Measurements from ENCODE around the gene FOXP4.

The FOXP4 gene

DNA sequence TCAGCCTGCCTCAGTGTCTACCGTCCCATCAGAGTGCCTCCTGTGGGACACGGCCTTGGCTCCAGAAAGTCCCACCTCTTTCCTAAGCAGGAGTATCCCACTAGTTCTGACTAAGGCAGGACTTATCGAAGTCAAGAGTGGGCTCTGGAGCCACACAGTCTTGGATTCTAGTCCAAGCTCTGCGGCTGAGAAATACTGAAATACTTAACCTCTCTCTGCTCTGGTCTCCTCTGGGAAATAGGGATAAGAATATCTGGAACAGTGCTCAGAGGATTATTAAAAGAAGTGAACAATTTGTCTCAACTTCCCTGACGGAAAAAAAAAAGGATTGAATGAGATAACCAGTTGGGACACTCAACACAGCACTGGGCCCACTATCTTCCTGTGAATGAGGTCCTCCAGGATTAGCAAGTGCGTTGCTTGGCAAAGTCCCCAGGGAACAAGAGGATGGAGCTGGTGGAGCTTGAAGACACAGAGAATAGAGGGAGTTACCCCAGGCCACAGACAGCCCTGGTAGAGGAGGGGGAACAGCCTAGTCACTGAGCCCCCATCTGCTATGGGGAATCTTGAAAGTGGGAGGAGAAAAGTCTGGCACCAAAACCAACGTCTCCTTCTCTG lies 34.6 kb upstream of the FOXP4 start:
- no peaks in the 10 kb centered on the region for H3K27me3 ChIP-seq (ENCODE audit: control insufficient read depth, insufficient read depth, low read length)

DNA sequence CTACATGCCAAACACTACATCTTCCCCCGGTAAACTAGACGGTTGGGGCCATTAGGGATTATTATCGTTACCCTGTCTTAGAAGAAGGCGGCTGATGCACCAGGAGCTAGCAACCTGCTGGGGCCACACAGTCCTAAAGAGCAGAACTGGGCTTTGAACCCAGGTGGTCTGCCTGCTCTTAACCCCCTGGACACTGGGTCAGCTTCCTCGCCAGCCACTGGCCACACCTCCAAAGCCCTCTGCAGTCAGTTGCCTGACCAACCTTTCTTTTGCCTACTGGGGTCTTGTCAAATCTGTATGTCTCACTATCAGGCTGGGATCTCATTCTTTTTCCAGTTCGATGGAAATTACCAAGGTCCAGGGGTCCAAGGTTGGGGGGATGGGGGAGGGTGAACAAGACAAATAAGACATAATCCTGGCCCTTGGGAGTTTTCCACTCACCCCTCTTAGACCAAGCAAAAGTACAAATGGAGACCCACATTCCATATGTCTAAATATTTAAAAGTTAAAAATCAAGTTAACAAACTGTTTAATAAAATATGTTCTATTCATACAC lies 34.0 kb upstream of the FOXP4 start:
- Histone ChIP-seq H2AFZ (no peak overlapping the region), H3K36me3 (ENCODE audit: control insufficient read depth, insufficient read depth, low read length) (no peaks in the 10 kb centered on the region), H3K9me3 (ENCODE audit: control insufficient read depth, low read length) (no peaks in the 10 kb centered on the region), H3K27ac (no peak overlapping the region), H3K79me2 (no peaks in the 10 kb centered on the region), H3K9ac (no peak overlapping the region), H3K27me3 (ENCODE audit: control insufficient read depth, insufficient read depth, low read length) (no peaks in the 10 kb centered on the region), H3K4me3 (ENCODE audit: low read depth, low read length) (no peak overlapping the region), H3K4me2 (ENCODE audit: low read length) (no peak overlapping the region), H3K4me1 (no peaks in the 10 kb centered on the region)
- TF ChIP-seq, protein P1, sequence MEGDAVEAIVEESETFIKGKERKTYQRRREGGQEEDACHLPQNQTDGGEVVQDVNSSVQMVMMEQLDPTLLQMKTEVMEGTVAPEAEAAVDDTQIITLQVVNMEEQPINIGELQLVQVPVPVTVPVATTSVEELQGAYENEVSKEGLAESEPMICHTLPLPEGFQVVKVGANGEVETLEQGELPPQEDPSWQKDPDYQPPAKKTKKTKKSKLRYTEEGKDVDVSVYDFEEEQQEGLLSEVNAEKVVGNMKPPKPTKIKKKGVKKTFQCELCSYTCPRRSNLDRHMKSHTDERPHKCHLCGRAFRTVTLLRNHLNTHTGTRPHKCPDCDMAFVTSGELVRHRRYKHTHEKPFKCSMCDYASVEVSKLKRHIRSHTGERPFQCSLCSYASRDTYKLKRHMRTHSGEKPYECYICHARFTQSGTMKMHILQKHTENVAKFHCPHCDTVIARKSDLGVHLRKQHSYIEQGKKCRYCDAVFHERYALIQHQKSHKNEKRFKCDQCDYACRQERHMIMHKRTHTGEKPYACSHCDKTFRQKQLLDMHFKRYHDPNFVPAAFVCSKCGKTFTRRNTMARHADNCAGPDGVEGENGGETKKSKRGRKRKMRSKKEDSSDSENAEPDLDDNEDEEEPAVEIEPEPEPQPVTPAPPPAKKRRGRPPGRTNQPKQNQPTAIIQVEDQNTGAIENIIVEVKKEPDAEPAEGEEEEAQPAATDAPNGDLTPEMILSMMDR (IDR thresholded peaks at IDR 0.05): no peak

More for the DNA sequence above, 34.6 kb upstream of the FOXP4 start:
- TF ChIP-seq, protein P1 (IDR thresholded peaks at IDR 0.05): no peak
- H3K4me3 ChIP-seq (ENCODE audit: low read depth, low read length): no peak overlapping the region
- H3K4me2 ChIP-seq (ENCODE audit: low read length): no peak overlapping the region
- no peaks in the 10 kb centered on the region for H3K4me1 ChIP-seq
- H3K79me2 ChIP-seq: no peaks in the 10 kb centered on the region
- H3K9ac ChIP-seq: no peak overlapping the region
- H2AFZ ChIP-seq: no peak overlapping the region
- no peaks in the 10 kb centered on the region for H3K9me3 ChIP-seq (ENCODE audit: control insufficient read depth, low read length)
- no peak overlapping the region for H3K27ac ChIP-seq
- no peaks in the 10 kb centered on the region for H3K36me3 ChIP-seq (ENCODE audit: control insufficient read depth, insufficient read depth, low read length)

- H3K27ac ChIP-seq: no peak overlapping the region
- H3K4me1 ChIP-seq: no peaks in the 10 kb centered on the region
- H3K36me3 ChIP-seq (ENCODE audit: control insufficient read depth, insufficient read depth, low read length): no peaks in the 10 kb centered on the region
- no peaks in the 10 kb centered on the region for H3K9me3 ChIP-seq (ENCODE audit: control insufficient read depth, low read length)
- no peak overlapping the region for H2AFZ ChIP-seq
- H3K27me3 ChIP-seq (ENCODE audit: control insufficient read depth, insufficient read depth, low read length): no peaks in the 10 kb centered on the region
- no peaks in the 10 kb centered on the region for H3K79me2 ChIP-seq
- TF ChIP-seq, protein P1 (IDR thresholded peaks at IDR 0.05): no peak
- no peak overlapping the region for H3K9ac ChIP-seq
- H3K4me2 ChIP-seq (ENCODE audit: low read length): no peak overlapping the region
- no peak overlapping the region for H3K4me3 ChIP-seq (ENCODE audit: low read depth, low read length)
Observed at GRCh38 chr6:41515995-41516394, 30.2 kb upstream of the FOXP4 start.

- Histone ChIP-seq H3K79me2 (no peaks in the 10 kb centered on the region), H3K36me3 (ENCODE audit: control insufficient read depth, insufficient read depth, low read length) (no peaks in the 10 kb centered on the region), H2AFZ (no peak overlapping the region), H3K9ac (no peak overlapping the region), H3K9me3 (ENCODE audit: control insufficient read depth, low read length) (no peaks in the 10 kb centered on the region), H3K27me3 (ENCODE audit: control insufficient read depth, insufficient read depth, low read length) (no peaks in the 10 kb centered on the region), H3K27ac (no peak overlapping the region), H3K4me1 (no peaks in the 10 kb centered on the region), H3K4me2 (ENCODE audit: low read length) (no peak overlapping the region), H3K4me3 (ENCODE audit: low read depth, low read length) (no peak overlapping the region)
- TF ChIP-seq, protein P1 (IDR thresholded peaks at IDR 0.05): no peak
Observed at GRCh38 chr6:41518118-41518517, 28.1 kb upstream of the FOXP4 start.

DNA sequence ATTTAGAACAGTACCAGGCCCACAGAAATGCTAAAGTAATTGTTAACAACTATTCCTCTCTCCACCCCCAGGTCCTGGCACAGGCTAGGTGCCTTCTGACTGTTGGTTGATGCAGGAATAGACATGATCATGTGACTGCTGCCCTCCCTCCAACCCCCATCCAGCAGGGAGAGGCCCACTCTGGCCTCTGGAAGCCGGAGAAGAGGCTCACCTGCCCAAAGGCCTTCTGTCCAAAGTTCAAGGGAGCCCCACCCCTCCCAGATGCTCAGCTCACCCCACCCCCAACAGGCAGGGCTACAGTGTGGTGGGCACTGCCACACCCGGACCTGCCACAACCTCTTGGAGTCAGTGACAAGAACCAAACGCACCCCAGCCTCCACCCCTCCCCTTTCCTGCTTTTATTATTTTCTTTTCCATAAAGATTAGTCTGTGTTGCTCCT lies 26.9 kb upstream of the FOXP4 start:
- no peak overlapping the region for H3K4me3 ChIP-seq (ENCODE audit: low read depth, low read length)
- no peak overlapping the region for H3K4me2 ChIP-seq (ENCODE audit: low read length)
- no peak overlapping the region for H3K27ac ChIP-seq
- no peaks in the 10 kb centered on the region for H3K9me3 ChIP-seq (ENCODE audit: control insufficient read depth, low read length)
- H3K27me3 ChIP-seq (ENCODE audit: control insufficient read depth, insufficient read depth, low read length): no peaks in the 10 kb centered on the region
- no peaks in the 10 kb centered on the region for H3K79me2 ChIP-seq
- no peaks in the 10 kb centered on the region for H3K4me1 ChIP-seq
- no peak overlapping the region for H3K9ac ChIP-seq
- no peak overlapping the region for H2AFZ ChIP-seq
- H3K36me3 ChIP-seq (ENCODE audit: control insufficient read depth, insufficient read depth, low read length): no peaks in the 10 kb centered on the region
- TF ChIP-seq, protein P1 (IDR thresholded peaks at IDR 0.05): no peak

Data from parathyroid adenoma (tissue), 2 donors.